ENCODE data around the gene WDR70.
"Not testable (repeated sequence)": the region's sequence is repeated elsewhere in the genome, so short reads cannot be mapped to it uniquely, and the experiment has no call there.

DNA sequence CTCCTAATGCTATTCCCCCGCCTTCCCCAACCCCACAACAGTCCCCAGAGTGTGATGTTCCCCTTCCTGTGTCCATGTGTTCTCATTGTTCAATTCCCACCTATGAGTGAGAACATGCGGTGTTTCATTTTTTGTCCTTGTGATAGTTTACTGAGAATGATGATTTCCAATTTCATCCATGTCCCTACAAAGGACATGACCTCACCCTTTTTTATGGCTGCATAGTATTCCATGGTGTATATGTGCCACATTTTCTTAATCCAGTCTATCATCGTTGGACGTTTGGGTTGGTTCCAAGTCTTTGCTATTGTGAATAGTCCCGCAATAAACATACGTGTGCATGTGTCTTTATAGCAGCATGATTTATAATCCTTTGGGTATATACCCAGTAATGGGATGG, 295.2 kb downstream of the WDR70 start:
- TF ChIP-seq, protein P1, sequence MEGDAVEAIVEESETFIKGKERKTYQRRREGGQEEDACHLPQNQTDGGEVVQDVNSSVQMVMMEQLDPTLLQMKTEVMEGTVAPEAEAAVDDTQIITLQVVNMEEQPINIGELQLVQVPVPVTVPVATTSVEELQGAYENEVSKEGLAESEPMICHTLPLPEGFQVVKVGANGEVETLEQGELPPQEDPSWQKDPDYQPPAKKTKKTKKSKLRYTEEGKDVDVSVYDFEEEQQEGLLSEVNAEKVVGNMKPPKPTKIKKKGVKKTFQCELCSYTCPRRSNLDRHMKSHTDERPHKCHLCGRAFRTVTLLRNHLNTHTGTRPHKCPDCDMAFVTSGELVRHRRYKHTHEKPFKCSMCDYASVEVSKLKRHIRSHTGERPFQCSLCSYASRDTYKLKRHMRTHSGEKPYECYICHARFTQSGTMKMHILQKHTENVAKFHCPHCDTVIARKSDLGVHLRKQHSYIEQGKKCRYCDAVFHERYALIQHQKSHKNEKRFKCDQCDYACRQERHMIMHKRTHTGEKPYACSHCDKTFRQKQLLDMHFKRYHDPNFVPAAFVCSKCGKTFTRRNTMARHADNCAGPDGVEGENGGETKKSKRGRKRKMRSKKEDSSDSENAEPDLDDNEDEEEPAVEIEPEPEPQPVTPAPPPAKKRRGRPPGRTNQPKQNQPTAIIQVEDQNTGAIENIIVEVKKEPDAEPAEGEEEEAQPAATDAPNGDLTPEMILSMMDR (conservative IDR thresholded peaks at IDR 0.05; ENCODE audit: low read depth, low read length) = not testable (repeated sequence)
- TF ChIP-seq EZH2 (IDR thresholded peaks at IDR 0.05; ENCODE audit: low read length, unreplicated experiment); EZH2phosphoT487 (IDR thresholded peaks at IDR 0.05; ENCODE audit: borderline replicate concordance, low read length): not testable (repeated sequence)
